GM06990 (cell line): ENCODE data around the gene PLEKHG4.

Experiments used
- DNase-seq: peaks from one replicate; pipeline ENCODE4 v3.0.0-alpha.2; 2011; ENCODE audit not compliant: insufficient read length; ENCODE audit errors: extremely low read depth
- H3K27me3 ChIP-seq: replicated peaks from 2 replicates; pipeline ENCODE4 v1.6.0; 2011; ENCODE audit warnings: low read length; ENCODE audit not compliant: control insufficient read depth, insufficient read depth
- H3K36me3 ChIP-seq: 2 replicates; pipeline ENCODE4 v1.5.1; 2011; ENCODE audit warnings: low read length; ENCODE audit not compliant: control insufficient read depth, insufficient read depth
- H3K4me3 ChIP-seq: replicated peaks from 2 replicates; pipeline ENCODE4 v1.5.1; 2011; ENCODE audit warnings: low read depth, mild to moderate bottlenecking, control low read depth, low read length
- TF ChIP-seq, protein P1 (sequence below): IDR thresholded peaks from 2 replicates; pipeline ENCODE4 v1.5.1; 2011; ENCODE audit warnings: low read length, control low read depth, mild to moderate bottlenecking, inconsistent platforms; ENCODE audit not compliant: insufficient read depth, poor library complexity, severe bottlenecking

The PLEKHG4 gene

DNA sequence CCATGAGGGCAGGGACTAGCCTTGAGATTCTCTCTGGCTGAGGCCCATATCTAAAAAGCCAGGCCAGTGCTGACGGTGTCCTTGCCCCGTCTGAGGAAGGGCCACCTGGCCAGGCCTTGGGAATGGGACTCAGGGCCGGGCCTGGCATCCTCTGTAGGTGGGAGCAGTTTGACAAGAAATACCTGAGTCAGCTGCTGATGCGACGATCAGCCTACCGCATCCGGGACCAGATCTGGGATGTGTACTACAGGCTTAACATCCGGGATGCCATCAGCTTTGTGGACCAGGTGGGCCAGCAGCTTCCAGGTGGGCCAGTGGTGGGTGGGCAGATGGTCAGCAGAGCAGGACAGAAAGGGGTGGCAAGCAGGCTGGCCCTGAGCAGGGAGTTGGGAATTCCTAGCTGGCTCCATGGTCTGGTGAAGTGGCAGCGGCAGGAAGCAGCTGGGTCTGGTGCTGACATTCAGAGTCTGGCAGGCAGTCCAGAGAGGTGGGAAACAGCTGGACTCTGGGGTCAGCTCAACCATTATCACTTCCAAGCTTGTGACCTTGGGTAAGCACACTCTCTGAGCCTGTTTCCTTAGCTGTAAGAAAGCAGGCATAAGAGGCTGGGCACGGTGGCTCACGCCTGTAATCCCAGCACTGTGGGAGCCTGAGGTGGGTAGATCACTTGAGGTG is 21.0 kb upstream of the PLEKHG4 start:
- TF ChIP-seq, protein P1, sequence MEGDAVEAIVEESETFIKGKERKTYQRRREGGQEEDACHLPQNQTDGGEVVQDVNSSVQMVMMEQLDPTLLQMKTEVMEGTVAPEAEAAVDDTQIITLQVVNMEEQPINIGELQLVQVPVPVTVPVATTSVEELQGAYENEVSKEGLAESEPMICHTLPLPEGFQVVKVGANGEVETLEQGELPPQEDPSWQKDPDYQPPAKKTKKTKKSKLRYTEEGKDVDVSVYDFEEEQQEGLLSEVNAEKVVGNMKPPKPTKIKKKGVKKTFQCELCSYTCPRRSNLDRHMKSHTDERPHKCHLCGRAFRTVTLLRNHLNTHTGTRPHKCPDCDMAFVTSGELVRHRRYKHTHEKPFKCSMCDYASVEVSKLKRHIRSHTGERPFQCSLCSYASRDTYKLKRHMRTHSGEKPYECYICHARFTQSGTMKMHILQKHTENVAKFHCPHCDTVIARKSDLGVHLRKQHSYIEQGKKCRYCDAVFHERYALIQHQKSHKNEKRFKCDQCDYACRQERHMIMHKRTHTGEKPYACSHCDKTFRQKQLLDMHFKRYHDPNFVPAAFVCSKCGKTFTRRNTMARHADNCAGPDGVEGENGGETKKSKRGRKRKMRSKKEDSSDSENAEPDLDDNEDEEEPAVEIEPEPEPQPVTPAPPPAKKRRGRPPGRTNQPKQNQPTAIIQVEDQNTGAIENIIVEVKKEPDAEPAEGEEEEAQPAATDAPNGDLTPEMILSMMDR = no peak
- H3K27me3 ChIP-seq = no peaks in the 10 kb centered on the region
- H3K4me3 ChIP-seq = no peak overlapping the region
- no peaks in the 10 kb centered on the region for H3K36me3 ChIP-seq
- no peak for DNase-seq

DNA sequence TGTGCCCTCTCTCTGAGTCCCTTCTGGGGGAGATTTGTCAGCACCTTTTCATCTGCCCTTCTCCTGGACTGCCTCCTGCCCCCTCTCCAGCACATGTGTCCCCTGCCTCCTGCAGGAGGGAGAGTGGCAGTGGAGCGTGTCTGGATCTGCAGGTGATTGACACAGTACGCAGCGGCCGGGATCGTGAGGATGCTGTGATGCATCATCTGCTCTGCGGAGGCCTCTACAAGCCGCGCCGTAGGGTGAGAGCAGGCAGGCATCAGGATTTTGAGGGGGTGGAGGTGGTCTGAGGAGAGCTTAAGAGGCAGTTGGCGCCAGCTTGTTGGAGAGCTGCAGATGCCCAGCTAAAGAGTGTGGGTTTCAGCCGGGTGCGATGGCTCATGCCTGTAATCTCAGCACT is 19.6 kb upstream of the PLEKHG4 start:
- TF ChIP-seq, protein P1 = no peak
- DNase-seq = no peak
- no peaks in the 10 kb centered on the region for H3K36me3 ChIP-seq
- H3K4me3 ChIP-seq = no peak overlapping the region
- H3K27me3 ChIP-seq = no peaks in the 10 kb centered on the region

DNA sequence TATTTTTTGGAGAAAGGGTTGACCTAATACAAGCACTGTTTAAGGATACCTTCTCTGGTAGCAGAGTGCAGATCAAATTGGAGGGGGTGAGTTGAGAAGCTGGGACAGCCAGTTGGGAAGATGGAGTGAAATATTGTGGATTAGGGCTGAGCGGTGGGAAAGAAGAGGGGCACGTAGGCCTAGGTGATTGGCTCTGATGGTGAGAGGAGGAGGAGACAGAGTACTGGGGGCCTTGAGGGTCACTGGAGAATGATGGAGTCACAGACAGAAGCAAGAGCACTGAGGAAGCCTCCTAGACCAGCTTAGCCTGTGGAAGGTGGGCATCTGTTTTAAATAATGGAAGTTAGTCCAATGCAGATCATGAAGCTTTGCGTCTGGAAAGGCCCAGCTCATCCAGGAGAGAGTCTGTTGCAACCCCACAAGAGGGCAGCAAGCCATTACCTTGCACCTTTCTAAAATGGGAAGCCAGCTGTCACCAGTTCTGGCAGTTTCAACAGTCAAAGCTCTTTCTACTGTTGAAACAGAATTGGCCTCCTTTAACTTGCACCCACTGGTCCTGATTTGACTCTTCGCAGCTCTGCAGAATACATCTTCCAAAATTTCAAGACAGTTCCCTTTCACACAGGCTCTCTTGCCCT is 18.8 kb upstream of the PLEKHG4 start:
- no peak overlapping the region for H3K4me3 ChIP-seq
- DNase-seq = no peak
- TF ChIP-seq, protein P1 = peak; percentile 74
- no peaks in the 10 kb centered on the region for H3K27me3 ChIP-seq
- no peaks in the 10 kb centered on the region for H3K36me3 ChIP-seq

DNA sequence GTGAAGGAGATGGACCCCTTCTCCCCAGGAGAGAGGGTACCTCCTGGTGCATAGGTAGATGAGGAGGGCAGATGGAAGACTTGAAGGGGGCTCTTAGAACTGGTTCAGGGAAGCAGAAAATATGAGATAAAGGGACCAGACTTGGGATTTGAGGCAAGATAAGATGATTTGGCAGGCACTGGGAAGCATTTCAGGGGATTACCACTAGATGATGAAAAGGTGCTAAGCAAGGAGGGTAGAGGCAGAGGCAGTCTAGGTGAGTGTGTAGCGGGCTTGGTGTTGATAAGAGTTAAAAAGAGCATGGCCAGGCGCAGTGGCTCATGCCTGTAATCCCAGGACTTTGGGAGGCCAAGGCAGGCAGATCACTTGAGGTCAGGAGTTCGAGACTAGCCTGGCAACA is 16.1 kb upstream of the PLEKHG4 start:
- no peaks in the 10 kb centered on the region for H3K27me3 ChIP-seq
- TF ChIP-seq, protein P1 = no peak
- DNase-seq = no peak
- H3K36me3 ChIP-seq = no peaks in the 10 kb centered on the region
- no peak overlapping the region for H3K4me3 ChIP-seq

DNA sequence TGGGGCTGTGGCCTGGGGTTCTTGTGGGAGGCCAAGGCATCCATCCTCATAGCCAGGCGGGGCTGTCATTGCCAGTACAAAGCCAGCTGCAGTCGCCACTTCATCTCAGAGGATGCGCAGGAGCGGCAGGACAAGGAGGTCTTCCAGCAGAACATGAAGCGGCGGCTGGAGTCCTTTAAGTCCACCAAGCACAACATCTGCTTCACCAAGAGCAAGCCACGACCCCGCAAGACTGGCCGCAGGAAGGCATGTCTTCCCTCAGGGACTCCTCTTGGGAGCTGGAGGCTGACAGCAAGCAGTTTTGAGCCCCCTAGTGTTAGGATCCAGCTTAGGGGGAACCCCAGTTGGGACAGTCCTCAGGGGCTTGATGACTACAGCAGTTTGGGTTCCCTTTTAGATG is 15.1 kb upstream of the PLEKHG4 start:
- Histone ChIP-seq H3K36me3 (no peaks in the 10 kb centered on the region), H3K27me3 (no peaks in the 10 kb centered on the region), H3K4me3 (no peak overlapping the region)
- no peak for DNase-seq
- TF ChIP-seq, protein P1 = peak; percentile 21

- DNase-seq = no peak
- Histone ChIP-seq H3K4me3 (no peak overlapping the region), H3K27me3 (no peaks in the 10 kb centered on the region), H3K36me3 (no peaks in the 10 kb centered on the region)
- TF ChIP-seq, protein P1 = no peak
Observed at GRCh38 chr16:67264866-67265265, 14.5 kb upstream of the PLEKHG4 start.
